GM12878 (cell line): ENCODE measurements around the gene ANO6. TPM values are rescaled to one million over a fixed set of nuclear protein-coding genes. Genes with fewer than 3 reads are reported as not detected.

ENCODE experiments used
- ATF2 ChIP-seq: IDR thresholded peaks from 2 replicates; pipeline ENCODE4 v1.6.1; 2012; ENCODE audit warnings: low read length, inconsistent platforms
- BHLHE40 ChIP-seq, 2 experiments: fragments of 450-650 bp in 1 of 2; IDR thresholded peaks; 2 replicates each; pipeline ENCODE4 v1.6.1; 2011 to 2017; ENCODE audit warnings: low read depth in 2 of 2, borderline replicate concordance in 1 of 2, improper control_type of control experiment in 1 of 2, low read length in 1 of 2, mild to moderate bottlenecking in 1 of 2
- CBX5 ChIP-seq: sonication (generic); IDR thresholded peaks from 2 replicates; pipeline ENCODE4 v1.6.1; 2016; ENCODE audit warnings: low read depth, moderate library complexity, mild to moderate bottlenecking, inconsistent platforms
- JUNB ChIP-seq: IDR thresholded peaks from 2 replicates; pipeline ENCODE4 v1.6.1; 2016; ENCODE audit warnings: antibody characterized with exemption, mild to moderate bottlenecking
- MTA2 ChIP-seq: fragments of 450-650 bp; IDR thresholded peaks from 2 replicates; pipeline ENCODE4 v1.6.1; 2016; ENCODE audit warnings: low read depth, mild to moderate bottlenecking, moderate library complexity
- MTA3 ChIP-seq: IDR thresholded peaks from 2 replicates; pipeline ENCODE4 v1.6.1; 2012; ENCODE audit warnings: low read length, inconsistent platforms, borderline replicate concordance
- MYB ChIP-seq: fragments of 150-350 bp; IDR thresholded peaks from 2 replicates; pipeline ENCODE4 v1.6.1; 2014; ENCODE audit warnings: mild to moderate bottlenecking, low read depth, low read length, borderline replicate concordance
- MYC ChIP-seq: IDR thresholded peaks from 2 replicates; pipeline ENCODE4 v1.6.1; 2011; ENCODE audit warnings: mild to moderate bottlenecking, low read length, moderate library complexity, inconsistent platforms; ENCODE audit not compliant: insufficient read depth, insufficient replicate concordance, insufficient read length, severe bottlenecking
- NFIC ChIP-seq: IDR thresholded peaks from 2 replicates; pipeline ENCODE4 v1.6.1; 2012; ENCODE audit warnings: low read depth, mild to moderate bottlenecking, inconsistent platforms, low read length, moderate library complexity
- NFYA ChIP-seq: IDR thresholded peaks from 2 replicates; pipeline ENCODE4 v1.6.1; 2011; ENCODE audit warnings: low read depth, mild to moderate bottlenecking, low read length, improper control_type of control experiment, borderline replicate concordance
- NR2F1 ChIP-seq: fragments of 450-650 bp; conservative IDR thresholded peaks from 2 replicates; pipeline ENCODE4 v1.6.1; 2017; ENCODE audit warnings: mild to moderate bottlenecking
- RUNX3 ChIP-seq: IDR thresholded peaks from 2 replicates; pipeline ENCODE4 v1.6.1; 2012; ENCODE audit warnings: low read length, inconsistent platforms
- SPI1 ChIP-seq: IDR thresholded peaks from 2 replicates; pipeline ENCODE4 v1.6.1; 2011; ENCODE audit warnings: low read depth, mild to moderate bottlenecking, low read length, moderate library complexity, borderline replicate concordance; ENCODE audit not compliant: insufficient read depth
- TBL1XR1 ChIP-seq: IDR thresholded peaks from 2 replicates; pipeline ENCODE4 v1.6.1; 2012; ENCODE audit warnings: low read depth, low read length, improper control_type of control experiment
- polyA plus RNA-seq, 11 experiments: library from polyadenylated mRNA; depleted of rRNA in 4 of 11; unstranded in 6 of 11; stranded (reverse) in 5 of 11; fragments of >200 nt; fragmentation: Nextera tagmentation in 4 of 11; fragmentation: Illumina TruSeq in 1 of 11; extraction: Ambion mirVana in 4 of 11; extraction: Trizol in 1 of 11; gene quantifications; 1 replicate in 1 of 11; 2 replicates in 10 of 11; pipeline versions ENCODE4 v1.2.1 to v1.2.3, GENCODE V29; 2011 to 2016; ENCODE audit warnings: inconsistent platforms in 2 of 11, missing spikeins in 2 of 11, low read depth in 1 of 11
- total RNA-seq, 4 experiments: library from RNA; depleted of rRNA in 3 of 4; stranded (reverse); fragments of >200 nt in 3 of 4; fragmentation: Illumina TruSeq in 1 of 4; extraction: Trizol in 1 of 4; gene quantifications; 2 replicates each; pipeline versions ENCODE4 v1.2.1 to v1.2.3, GENCODE V29; 2013 to 2021
- TF ChIP-seq, protein P1 (sequence below): fragments of 450-650 bp; IDR thresholded peaks from 2 replicates; pipeline ENCODE4 v1.6.1; 2017; ENCODE audit warnings: mild to moderate bottlenecking, low read depth, inconsistent platforms; ENCODE audit not compliant: poor library complexity, severe bottlenecking
- TF ChIP-seq, protein P2 (sequence below): IDR thresholded peaks from 2 replicates; pipeline ENCODE4 v1.6.1; 2012; ENCODE audit warnings: low read depth, low read length, improper control_type of control experiment
- TF ChIP-seq, protein P3 (sequence below): IDR thresholded peaks from 2 replicates; pipeline ENCODE4 v1.6.1; 2012; ENCODE audit warnings: low read depth, low read length, improper control_type of control experiment

The ANO6 gene
- total and polyA plus RNA-seq, 10 of the 15 experiments (the other 5 are each of a cell fraction or from before 2014, with no cell fraction given): 4.6 to 30.3 (median 26.0) TPM

DNA sequence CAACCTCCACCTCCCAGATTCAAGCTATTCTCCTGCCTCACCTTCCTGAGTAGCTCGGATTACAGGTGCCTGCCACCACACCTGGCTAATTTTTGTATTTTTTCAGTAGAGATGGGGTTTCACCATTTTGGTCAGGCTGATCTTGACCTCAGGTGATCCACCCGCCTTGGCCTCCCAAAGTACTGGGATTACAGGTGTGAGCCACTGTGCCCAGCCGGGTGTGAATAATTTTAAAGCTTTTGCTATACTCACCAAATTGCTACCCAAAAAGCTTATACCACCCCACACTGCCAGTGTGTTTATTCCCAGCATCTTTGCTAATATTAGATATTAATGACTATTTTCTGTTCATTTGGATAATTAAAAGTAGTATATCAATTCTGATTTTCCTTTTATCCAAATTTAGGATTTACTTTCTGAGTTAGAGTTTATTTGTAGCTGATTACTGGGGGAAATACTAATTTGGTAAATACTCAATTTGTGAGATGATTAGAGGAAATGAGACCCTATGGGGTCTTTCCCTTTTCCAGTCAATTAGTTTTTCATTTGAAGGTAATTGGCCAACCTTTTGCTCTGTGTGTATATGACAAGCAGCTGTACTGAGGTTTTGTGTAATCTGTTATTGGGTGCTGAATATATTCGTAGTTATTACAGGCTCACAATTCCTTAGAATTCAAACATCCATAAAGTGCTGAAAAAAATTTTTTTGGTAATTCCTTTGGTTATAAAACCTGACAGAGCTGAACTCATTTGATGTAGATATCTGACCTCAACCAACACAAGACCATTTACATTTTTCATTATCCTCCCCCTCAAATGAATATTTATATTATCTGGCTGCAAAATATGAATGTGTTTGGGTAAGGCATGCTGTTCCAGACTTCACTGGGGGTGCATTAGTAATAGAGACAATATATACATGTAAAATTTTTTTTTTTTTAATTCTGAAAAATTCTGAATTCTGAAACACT lies 73.6 kb downstream of the ANO6 start (continued):
- no peak for TF ChIP-seq MYB
- TF ChIP-seq, protein P1, sequence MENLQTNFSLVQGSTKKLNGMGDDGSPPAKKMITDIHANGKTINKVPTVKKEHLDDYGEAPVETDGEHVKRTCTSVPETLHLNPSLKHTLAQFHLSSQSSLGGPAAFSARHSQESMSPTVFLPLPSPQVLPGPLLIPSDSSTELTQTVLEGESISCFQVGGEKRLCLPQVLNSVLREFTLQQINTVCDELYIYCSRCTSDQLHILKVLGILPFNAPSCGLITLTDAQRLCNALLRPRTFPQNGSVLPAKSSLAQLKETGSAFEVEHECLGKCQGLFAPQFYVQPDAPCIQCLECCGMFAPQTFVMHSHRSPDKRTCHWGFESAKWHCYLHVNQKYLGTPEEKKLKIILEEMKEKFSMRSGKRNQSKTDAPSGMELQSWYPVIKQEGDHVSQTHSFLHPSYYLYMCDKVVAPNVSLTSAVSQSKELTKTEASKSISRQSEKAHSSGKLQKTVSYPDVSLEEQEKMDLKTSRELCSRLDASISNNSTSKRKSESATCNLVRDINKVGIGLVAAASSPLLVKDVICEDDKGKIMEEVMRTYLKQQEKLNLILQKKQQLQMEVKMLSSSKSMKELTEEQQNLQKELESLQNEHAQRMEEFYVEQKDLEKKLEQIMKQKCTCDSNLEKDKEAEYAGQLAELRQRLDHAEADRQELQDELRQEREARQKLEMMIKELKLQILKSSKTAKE: no peak
- TF ChIP-seq SPI1: peak; percentile 66; the same call in 1 of the 2 replicates
- no peak for TF ChIP-seq NFYA
- peak; percentile 39; the same call in 1 of the 2 replicates for TF ChIP-seq JUNB
- TF ChIP-seq, protein P2, sequence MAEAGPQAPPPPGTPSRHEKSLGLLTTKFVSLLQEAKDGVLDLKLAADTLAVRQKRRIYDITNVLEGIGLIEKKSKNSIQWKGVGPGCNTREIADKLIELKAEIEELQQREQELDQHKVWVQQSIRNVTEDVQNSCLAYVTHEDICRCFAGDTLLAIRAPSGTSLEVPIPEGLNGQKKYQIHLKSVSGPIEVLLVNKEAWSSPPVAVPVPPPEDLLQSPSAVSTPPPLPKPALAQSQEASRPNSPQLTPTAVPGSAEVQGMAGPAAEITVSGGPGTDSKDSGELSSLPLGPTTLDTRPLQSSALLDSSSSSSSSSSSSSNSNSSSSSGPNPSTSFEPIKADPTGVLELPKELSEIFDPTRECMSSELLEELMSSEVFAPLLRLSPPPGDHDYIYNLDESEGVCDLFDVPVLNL: no peak
- TF ChIP-seq CBX5: no peak
- peak; percentile 95 for TF ChIP-seq MTA2
- peak; percentile 25; the same call in 1 of the 2 replicates for TF ChIP-seq NR2F1
- TF ChIP-seq NFIC: 0 out of 2 replicates have a peak, but pooled peaks have one; percentile 19
- TF ChIP-seq MTA3: no peak
- peak; percentile 41 for TF ChIP-seq RUNX3
- TF ChIP-seq BHLHE40 (IDR thresholded peaks at IDR 0.05; ENCODE audit: borderline replicate concordance in 1 of 2, low read depth in 2 of 2, low read length in 1 of 2): 0 out of 4 replicates have a peak, but pooled peaks of 1 of the 2 experiments have one; percentile 7
- peak; percentile 28; the same call in 1 of the 2 replicates for TF ChIP-seq ATF2
- TF ChIP-seq, protein P3, sequence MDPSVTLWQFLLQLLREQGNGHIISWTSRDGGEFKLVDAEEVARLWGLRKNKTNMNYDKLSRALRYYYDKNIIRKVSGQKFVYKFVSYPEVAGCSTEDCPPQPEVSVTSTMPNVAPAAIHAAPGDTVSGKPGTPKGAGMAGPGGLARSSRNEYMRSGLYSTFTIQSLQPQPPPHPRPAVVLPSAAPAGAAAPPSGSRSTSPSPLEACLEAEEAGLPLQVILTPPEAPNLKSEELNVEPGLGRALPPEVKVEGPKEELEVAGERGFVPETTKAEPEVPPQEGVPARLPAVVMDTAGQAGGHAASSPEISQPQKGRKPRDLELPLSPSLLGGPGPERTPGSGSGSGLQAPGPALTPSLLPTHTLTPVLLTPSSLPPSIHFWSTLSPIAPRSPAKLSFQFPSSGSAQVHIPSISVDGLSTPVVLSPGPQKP: no peak
- 0 out of 2 replicates have a peak, but pooled peaks have one; percentile 20 for TF ChIP-seq TBL1XR1
- TF ChIP-seq MYC: no peak
